Cardiac muscle cell (in vitro differentiated cells and primary cell): ENCODE results near the gene GLCE. TPM values are rescaled to one million over a fixed set of nuclear protein-coding genes. Genes with fewer than 3 reads are reported as not detected.
"Not testable (repeated sequence)": the region's sequence is repeated elsewhere in the genome, so short reads cannot be mapped to it uniquely, and the experiment has no call there.

ENCODE experiments used
- DNase-seq, 2 donors: peaks; one replicate each; pipeline versions ENCODE4 v3.0.0 to v3.0.0-alpha.2; 2010 to 2017; ENCODE audit warnings: low read depth in 1 of 2, low spot score in 1 of 2
- H3K27ac ChIP-seq: fragments of 200-600 bp; sonication (generic); 2 replicates; pipeline ENCODE4 v1.5.1; 2016
- H3K27me3 ChIP-seq: fragments of 200-600 bp; sonication (generic); 2 replicates; pipeline ENCODE4 v1.6.0; 2016; ENCODE audit warnings: control low read depth
- H3K36me3 ChIP-seq: fragments of 200-600 bp; sonication (generic); 2 replicates; pipeline ENCODE4 v1.5.1; 2016; ENCODE audit warnings: control low read depth
- H3K4me1 ChIP-seq: fragments of 200-600 bp; sonication (generic); 2 replicates; pipeline ENCODE4 v1.8.1; 2017; ENCODE audit warnings: low read depth, mild to moderate bottlenecking, mixed run types
- H3K4me3 ChIP-seq: fragments of 200-600 bp; sonication (generic); 2 replicates; pipeline ENCODE4 v1.5.1; 2016; ENCODE audit warnings: mild to moderate bottlenecking
- H3K9me3 ChIP-seq: fragments of 200-600 bp; sonication (generic); 2 replicates; pipeline ENCODE4 v1.5.1; 2017; ENCODE audit warnings: low read depth, mild to moderate bottlenecking, control low read depth
- polyA plus RNA-seq: library from polyadenylated mRNA; unstranded; fragments of >200 nt; fragmentation: Nextera tagmentation; extraction: Ambion mirVana; gene quantifications from 2 replicates; pipeline ENCODE4 v1.2.1, GENCODE V29; 2016
- total RNA-seq: library from RNA; depleted of rRNA; stranded (reverse); fragments of >200 nt; gene quantifications from 2 replicates; pipeline ENCODE4 v1.2.3, GENCODE V29; 2016
- TF ChIP-seq, protein P1 (sequence below): IDR thresholded peaks from 2 replicates; pipeline ENCODE4 v1.5.1; 2012; ENCODE audit warnings: low read depth, mild to moderate bottlenecking, low read length

Gene GLCE
- total and polyA plus RNA-seq, 2 experiments from 2014 or later, result 6.1 to 9.3 TPM

DNA sequence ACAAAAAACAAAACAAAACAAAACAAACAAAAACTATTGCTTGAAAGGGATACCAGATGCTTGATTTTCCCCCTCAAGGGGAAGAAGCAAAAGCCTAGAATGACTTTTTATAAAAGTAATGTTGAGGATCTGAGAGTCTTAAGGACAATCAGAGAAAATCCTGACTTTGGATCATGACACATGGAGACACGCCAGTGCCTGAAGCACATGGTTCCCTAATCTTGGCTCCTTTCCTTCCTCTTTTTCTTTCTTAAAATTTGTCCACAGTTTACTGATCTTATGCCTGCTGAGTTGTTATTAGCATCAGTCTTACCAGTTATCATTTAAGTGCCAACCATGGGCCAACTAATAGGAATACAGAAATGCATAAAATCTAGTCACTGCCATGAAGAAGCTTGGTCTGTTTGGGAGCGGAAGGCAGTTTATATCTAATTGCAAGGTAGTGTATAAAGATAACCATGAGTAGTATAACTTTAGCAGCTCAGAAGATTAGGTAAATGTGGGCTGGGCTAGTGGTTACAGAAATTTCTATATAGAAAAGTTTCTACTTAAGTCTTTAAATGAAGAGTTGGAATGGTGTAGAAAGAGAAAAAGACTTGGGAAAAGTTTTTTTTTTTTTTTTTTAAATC, 6.9 kb downstream of the GLCE start:
- TF ChIP-seq, protein P1, sequence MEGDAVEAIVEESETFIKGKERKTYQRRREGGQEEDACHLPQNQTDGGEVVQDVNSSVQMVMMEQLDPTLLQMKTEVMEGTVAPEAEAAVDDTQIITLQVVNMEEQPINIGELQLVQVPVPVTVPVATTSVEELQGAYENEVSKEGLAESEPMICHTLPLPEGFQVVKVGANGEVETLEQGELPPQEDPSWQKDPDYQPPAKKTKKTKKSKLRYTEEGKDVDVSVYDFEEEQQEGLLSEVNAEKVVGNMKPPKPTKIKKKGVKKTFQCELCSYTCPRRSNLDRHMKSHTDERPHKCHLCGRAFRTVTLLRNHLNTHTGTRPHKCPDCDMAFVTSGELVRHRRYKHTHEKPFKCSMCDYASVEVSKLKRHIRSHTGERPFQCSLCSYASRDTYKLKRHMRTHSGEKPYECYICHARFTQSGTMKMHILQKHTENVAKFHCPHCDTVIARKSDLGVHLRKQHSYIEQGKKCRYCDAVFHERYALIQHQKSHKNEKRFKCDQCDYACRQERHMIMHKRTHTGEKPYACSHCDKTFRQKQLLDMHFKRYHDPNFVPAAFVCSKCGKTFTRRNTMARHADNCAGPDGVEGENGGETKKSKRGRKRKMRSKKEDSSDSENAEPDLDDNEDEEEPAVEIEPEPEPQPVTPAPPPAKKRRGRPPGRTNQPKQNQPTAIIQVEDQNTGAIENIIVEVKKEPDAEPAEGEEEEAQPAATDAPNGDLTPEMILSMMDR, result no peak

DNA sequence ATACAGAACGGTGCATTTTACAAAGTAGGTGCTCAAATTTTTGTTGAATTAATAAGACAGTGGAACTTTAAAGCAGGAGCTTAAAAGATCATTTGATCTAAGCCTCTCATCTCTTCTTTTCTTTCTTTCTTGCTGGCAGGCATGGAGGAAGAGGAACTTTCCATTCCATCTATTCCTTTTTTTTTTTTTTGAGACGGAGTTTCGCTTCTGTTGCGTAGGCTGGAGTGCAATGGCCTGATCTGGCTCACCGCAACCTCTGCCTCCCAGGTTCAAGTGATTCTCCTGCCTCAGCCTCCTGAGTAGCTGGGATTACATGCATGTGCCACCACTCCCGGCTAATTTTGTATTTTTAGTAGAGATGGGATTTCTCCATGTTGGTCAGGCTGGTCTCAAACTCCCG, 7.9 kb downstream of the GLCE start:
- not testable (repeated sequence) for H3K9me3 ChIP-seq, H3K4me3 ChIP-seq, DNase-seq, H3K4me1 ChIP-seq, H3K36me3 ChIP-seq, H3K27me3 ChIP-seq, H3K27ac ChIP-seq

More for the DNA sequence above, 6.9 kb downstream of the GLCE start:
- Histone ChIP-seq H3K4me3 (no peak overlapping the region), H3K4me1 (peaks cover 3% of the 10 kb centered on the region), H3K36me3 (no peaks in the 10 kb centered on the region), H3K9me3 (no peaks in the 10 kb centered on the region), H3K27me3 (no peaks in the 10 kb centered on the region), H3K27ac (no peak overlapping the region)
- DNase-seq, result no peak

DNA sequence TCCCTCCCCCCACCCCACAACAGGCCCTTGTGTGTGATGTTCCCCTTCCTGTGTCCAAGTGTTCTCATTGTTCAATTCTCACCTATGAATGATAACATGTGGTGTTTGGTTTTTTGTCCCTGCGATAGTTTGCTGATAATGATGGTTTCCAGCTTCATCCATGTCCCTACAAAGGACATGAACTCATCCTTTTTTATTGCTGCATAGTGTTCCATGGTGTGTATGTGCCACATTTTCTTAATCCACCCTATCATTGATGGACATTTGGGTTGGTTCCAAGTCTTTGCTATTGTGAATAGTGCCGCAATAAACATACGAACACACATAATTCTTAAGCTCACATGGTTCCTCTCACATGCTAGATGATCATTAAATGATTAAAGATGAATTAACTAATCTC, 9.1 kb downstream of the GLCE start:
- not testable (repeated sequence) for H3K9me3 ChIP-seq, H3K36me3 ChIP-seq, H3K4me1 ChIP-seq, DNase-seq, H3K4me3 ChIP-seq, H3K27me3 ChIP-seq, H3K27ac ChIP-seq

DNA sequence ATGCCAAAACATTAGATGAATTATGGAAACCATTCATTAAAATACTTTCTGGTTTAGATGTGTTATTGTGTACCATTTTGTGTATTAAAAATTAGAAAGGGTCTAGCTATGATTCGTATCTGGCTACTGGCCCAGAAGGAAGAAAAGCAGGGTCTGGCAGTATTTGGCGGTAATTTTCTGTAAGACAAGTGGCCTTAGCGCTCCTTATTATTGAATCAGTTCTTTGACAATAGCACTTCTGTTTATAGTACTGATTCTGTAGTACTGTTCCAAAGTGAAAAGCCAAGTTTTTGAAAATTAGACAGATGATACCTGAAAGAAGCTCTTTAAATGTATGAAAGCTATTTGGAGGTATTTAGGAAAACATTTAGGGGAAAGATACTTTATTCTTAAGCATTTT, 10.2 kb downstream of the GLCE start:
- DNase-seq, result no peak
- TF ChIP-seq, protein P1, result no peak
- no peaks in the 10 kb centered on the region for H3K4me1 ChIP-seq
- H3K9me3 ChIP-seq, result no peaks in the 10 kb centered on the region
- H3K27me3 ChIP-seq, result no peaks in the 10 kb centered on the region
- H3K27ac ChIP-seq, result no peak overlapping the region
- no peaks in the 10 kb centered on the region for H3K36me3 ChIP-seq
- no peak overlapping the region for H3K4me3 ChIP-seq

DNA sequence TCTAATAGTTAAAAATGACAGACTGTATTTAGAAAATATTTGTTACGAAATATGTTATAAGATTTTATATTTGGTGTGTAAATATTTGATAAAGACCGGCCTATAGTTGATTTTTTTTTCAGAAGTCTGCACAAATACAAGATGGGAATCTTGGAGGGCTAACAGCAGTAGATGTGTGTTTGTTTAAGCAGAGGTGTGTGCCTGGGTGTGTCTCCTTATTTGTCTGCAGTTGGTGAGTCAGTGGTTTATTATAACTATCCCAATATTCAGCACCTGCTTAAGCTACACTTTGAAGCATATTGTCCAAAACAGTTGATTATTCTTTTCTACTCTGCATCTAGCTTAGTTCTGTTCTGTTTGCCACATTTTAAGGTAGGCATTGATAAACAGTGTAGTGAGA, 12.4 kb downstream of the GLCE start:
- TF ChIP-seq, protein P1, result no peak
- no peak overlapping the region for H3K4me3 ChIP-seq

DNA sequence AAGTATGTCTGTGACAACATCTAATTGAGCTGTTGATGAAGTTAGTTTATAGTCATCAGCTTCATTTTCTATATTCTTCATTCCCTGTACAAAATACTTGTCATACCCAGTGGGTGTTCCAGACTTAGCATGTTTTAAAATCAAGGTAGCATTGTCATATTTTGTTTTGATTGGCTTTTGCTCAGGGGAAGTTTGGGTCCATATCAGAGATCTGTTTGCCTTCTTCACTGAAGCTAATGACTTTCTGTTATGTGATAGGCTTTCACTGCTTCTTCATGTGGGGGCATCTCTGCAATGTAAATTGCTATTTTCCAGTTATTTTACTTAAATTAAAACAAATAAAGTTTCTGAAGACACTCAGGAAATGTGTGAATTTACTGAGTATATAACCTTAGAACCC, 15.1 kb downstream of the GLCE start:
- Histone ChIP-seq H3K4me1 (no peaks in the 10 kb centered on the region), H3K27me3 (no peaks in the 10 kb centered on the region), H3K27ac (no peak overlapping the region), H3K36me3 (no peaks in the 10 kb centered on the region), H3K9me3 (no peaks in the 10 kb centered on the region), H3K4me3 (no peak overlapping the region)
- no peak for DNase-seq
- TF ChIP-seq, protein P1, result no peak

More for the DNA sequence above, 12.4 kb downstream of the GLCE start:
- H3K27me3 ChIP-seq, result no peaks in the 10 kb centered on the region
- H3K36me3 ChIP-seq, result no peaks in the 10 kb centered on the region
- H3K4me1 ChIP-seq, result no peaks in the 10 kb centered on the region
- DNase-seq, result no peak
- H3K27ac ChIP-seq, result no peak overlapping the region
- no peaks in the 10 kb centered on the region for H3K9me3 ChIP-seq

DNA sequence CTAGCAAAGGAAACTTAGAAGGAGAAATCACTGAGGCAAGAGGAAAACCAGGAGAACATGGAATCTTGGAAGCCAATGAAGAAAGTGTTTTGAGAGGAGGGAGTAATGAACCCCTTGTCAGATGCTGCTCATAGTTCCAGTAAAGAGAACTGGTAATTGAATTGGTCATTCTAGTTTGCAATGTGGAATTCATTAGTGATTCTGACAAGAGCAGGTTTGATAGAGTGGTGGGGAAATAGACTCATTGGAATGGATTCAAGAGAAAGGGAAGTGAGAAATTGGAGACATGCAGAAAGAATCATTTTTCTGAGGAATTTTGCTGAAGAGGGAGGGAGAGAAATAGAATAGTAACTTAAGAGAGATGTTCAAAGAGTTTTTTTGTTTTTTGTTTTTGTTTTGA, 21.0 kb downstream of the GLCE start:
- Histone ChIP-seq H3K9me3 (no peaks in the 10 kb centered on the region), H3K4me3 (no peak overlapping the region), H3K36me3 (no peaks in the 10 kb centered on the region), H3K27me3 (no peaks in the 10 kb centered on the region), H3K27ac (no peak overlapping the region), H3K4me1 (no peaks in the 10 kb centered on the region)
- no peak for DNase-seq
- TF ChIP-seq, protein P1, result no peak
